GM19099 (cell line): ENCODE measurements around the gene METTL8.

Source experiments
- POLR2A ChIP-seq: IDR thresholded peaks from 3 replicates; pipeline ENCODE4 v1.6.1; 2011; ENCODE audit warnings: low read depth; ENCODE audit not compliant: insufficient read length; ENCODE audit errors: extremely low read depth

METTL8 gene

GRCh38 chr2:171316220-171316619 is 117.6 kb downstream of the METTL8 start:
- no peak for TF ChIP-seq POLR2A

GRCh38 chr2:171315781-171316180 is 118.0 kb downstream of the METTL8 start:
- no peak for TF ChIP-seq POLR2A

GRCh38 chr2:171310889-171311288 is 122.9 kb downstream of the METTL8 start:
- TF ChIP-seq POLR2A, result no peak

GRCh38 chr2:171309455-171310286 is 124.1 kb downstream of the METTL8 start:
- no peak for TF ChIP-seq POLR2A

GRCh38 chr2:171308280-171309054 is 125.3 kb downstream of the METTL8 start:
- no peak for TF ChIP-seq POLR2A

GRCh38 chr2:171307560-171307959 is 126.2 kb downstream of the METTL8 start:
- no peak for TF ChIP-seq POLR2A

GRCh38 chr2:171297956-171298355 is 135.8 kb downstream of the METTL8 start:
- TF ChIP-seq POLR2A, result no peak

GRCh38 chr2:171294608-171295007 is 139.2 kb downstream of the METTL8 start:
- no peak for TF ChIP-seq POLR2A

- TF ChIP-seq POLR2A, result no peak
Measured at GRCh38 chr2:171293661-171294060, 140.1 kb downstream of the METTL8 start.

GRCh38 chr2:171289991-171290390 is 143.8 kb downstream of the METTL8 start:
- TF ChIP-seq POLR2A, result no peak

- no peak for TF ChIP-seq POLR2A
Measured at GRCh38 chr2:171289316-171289715, 144.5 kb downstream of the METTL8 start.

GRCh38 chr2:171287611-171288010 is 146.2 kb downstream of the METTL8 start:
- TF ChIP-seq POLR2A, result no peak

GRCh38 chr2:171287036-171287571 is 146.7 kb downstream of the METTL8 start:
- TF ChIP-seq POLR2A, result no peak

- TF ChIP-seq POLR2A, result no peak
Measured at GRCh38 chr2:171281110-171281509, 152.7 kb downstream of the METTL8 start.

GRCh38 chr2:171279983-171280790 is 153.6 kb downstream of the METTL8 start:
- no peak for TF ChIP-seq POLR2A
